WERI-Rb-1 (cell line): Measurements from ENCODE around the gene CLEC16A.
A peak's percentile ranks its signal among the peaks of the same experiment; 100 is the strongest.

Experiments used
- DNase-seq: peaks from one replicate; pipeline ENCODE4 v3.0.0-alpha.2; 2020
- H3K27ac ChIP-seq: fragments of 250-450 bp; sonication (Bioruptor Pico); 2 replicates; pipeline ENCODE4 v1.5.1; 2020; ENCODE audit warnings: mild to moderate bottlenecking, moderate library complexity
- H3K27me3 ChIP-seq: fragments of 250-450 bp; sonication (Bioruptor Pico); 2 replicates; pipeline ENCODE4 v1.5.1; 2021; ENCODE audit warnings: mild to moderate bottlenecking, low read depth, moderate library complexity; ENCODE audit not compliant: insufficient read depth, severe bottlenecking
- H3K36me3 ChIP-seq: fragments of 250-450 bp; sonication (Bioruptor Pico); 2 replicates; pipeline ENCODE4 v1.5.1; 2020; ENCODE audit warnings: mild to moderate bottlenecking, moderate library complexity
- H3K4me3 ChIP-seq: 2 replicates; pipeline ENCODE4 v1.5.1; 2011; ENCODE audit warnings: low read depth, mild to moderate bottlenecking, control low read depth, low read length
- H3K9me3 ChIP-seq: fragments of 250-450 bp; sonication (Bioruptor Pico); 2 replicates; pipeline ENCODE4 v1.5.1; 2021; ENCODE audit warnings: mild to moderate bottlenecking, moderate library complexity; ENCODE audit not compliant: severe bottlenecking
- TF ChIP-seq, protein P1 (sequence below): IDR thresholded peaks from 2 replicates; pipeline ENCODE4 v1.5.1; 2011; ENCODE audit warnings: low read depth, mild to moderate bottlenecking, control low read depth, inconsistent platforms, low read length

Gene CLEC16A

GRCh38 chr16:10987361-10988163 lies 43.2 kb downstream of the CLEC16A start:
- TF ChIP-seq, protein P1, sequence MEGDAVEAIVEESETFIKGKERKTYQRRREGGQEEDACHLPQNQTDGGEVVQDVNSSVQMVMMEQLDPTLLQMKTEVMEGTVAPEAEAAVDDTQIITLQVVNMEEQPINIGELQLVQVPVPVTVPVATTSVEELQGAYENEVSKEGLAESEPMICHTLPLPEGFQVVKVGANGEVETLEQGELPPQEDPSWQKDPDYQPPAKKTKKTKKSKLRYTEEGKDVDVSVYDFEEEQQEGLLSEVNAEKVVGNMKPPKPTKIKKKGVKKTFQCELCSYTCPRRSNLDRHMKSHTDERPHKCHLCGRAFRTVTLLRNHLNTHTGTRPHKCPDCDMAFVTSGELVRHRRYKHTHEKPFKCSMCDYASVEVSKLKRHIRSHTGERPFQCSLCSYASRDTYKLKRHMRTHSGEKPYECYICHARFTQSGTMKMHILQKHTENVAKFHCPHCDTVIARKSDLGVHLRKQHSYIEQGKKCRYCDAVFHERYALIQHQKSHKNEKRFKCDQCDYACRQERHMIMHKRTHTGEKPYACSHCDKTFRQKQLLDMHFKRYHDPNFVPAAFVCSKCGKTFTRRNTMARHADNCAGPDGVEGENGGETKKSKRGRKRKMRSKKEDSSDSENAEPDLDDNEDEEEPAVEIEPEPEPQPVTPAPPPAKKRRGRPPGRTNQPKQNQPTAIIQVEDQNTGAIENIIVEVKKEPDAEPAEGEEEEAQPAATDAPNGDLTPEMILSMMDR, result no peak
- no peaks in the 10 kb centered on the region for H3K27me3 ChIP-seq
- no peaks in the 10 kb centered on the region; the same call in 1 of the 2 replicates for H3K36me3 ChIP-seq
- H3K27ac ChIP-seq, result no peak overlapping the region
- no peak overlapping the region for H3K4me3 ChIP-seq
- no peak for DNase-seq
- no peaks in the 10 kb centered on the region for H3K9me3 ChIP-seq

- TF ChIP-seq, protein P1, result peak; percentile 59
- Histone ChIP-seq H3K36me3 (no peaks in the 10 kb centered on the region; the same call in 1 of the 2 replicates), H3K9me3 (no peaks in the 10 kb centered on the region), H3K4me3 (no peak overlapping the region), H3K27ac (peak overlapping the region; percentile 78), H3K27me3 (no peaks in the 10 kb centered on the region)
- DNase-seq, result peak; percentile 19
Measured at GRCh38 chr16:10988164-10988803, 43.9 kb downstream of the CLEC16A start.

DNA sequence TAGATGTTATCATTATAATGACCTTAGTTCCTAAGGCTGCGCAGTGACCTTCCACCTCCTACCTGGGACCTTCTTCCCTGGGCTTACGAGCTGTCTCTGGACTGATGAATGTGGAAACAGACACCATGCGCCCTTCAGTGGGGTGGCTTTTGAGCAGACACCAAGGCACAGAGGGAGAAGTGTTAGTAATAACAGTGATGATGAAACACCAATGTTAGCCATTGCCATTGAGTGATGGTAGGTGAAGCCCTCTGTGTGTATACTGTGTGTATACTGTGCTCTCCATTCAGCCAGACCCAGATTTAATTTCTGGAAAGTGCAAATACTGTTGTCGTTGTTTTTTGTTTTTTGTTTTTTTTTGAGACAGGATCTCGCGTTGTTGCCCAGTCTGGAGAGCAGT lies 44.5 kb downstream of the CLEC16A start:
- TF ChIP-seq, protein P1, result no peak
- Histone ChIP-seq H3K36me3 (peaks cover 2% of the 10 kb centered on the region), H3K27ac (peak overlapping the region; percentile 78), H3K27me3 (no peaks in the 10 kb centered on the region), H3K4me3 (peak overlapping the region; percentile 4; the same call in 1 of the 2 replicates), H3K9me3 (no peaks in the 10 kb centered on the region)
- DNase-seq, result no peak

- Histone ChIP-seq H3K4me3 (peak overlapping the region; percentile 18), H3K27ac (peak overlapping the region; percentile 78), H3K27me3 (no peaks in the 10 kb centered on the region), H3K36me3 (peaks cover 4% of the 10 kb centered on the region), H3K9me3 (no peaks in the 10 kb centered on the region)
- DNase-seq, result no peak
- TF ChIP-seq, protein P1, result no peak; the same call in 1 of the 2 replicates
Measured at GRCh38 chr16:10989559-10989958, 45.2 kb downstream of the CLEC16A start.

GRCh38 chr16:10990378-10990777 lies 46.0 kb downstream of the CLEC16A start:
- DNase-seq, result peak; percentile 15
- Histone ChIP-seq H3K4me3 (peak overlapping the region; percentile 18), H3K27me3 (no peaks in the 10 kb centered on the region), H3K36me3 (peaks cover 4% of the 10 kb centered on the region), H3K27ac (peak overlapping the region; percentile 78), H3K9me3 (no peaks in the 10 kb centered on the region)
- TF ChIP-seq, protein P1, result no peak
